Upper lobe of right lung (tissue), 1 donor: ENCODE results near the gene KIAA2012. TPM values are rescaled to one million over a fixed set of nuclear protein-coding genes. Genes with fewer than 3 reads are reported as not detected.

Experiments used
- ATAC-seq: fragments of 200-7000 bp; cut with Tn5 transposase; one replicate; pipeline ENCODE4 v1.9.1; 2020; ENCODE audit warnings: mild to moderate bottlenecking, moderate library complexity
- DNase-seq: peaks from one replicate; pipeline ENCODE4 v3.0.0-alpha.2; 2020
- H3K27ac ChIP-seq: fragments of 200-600 bp; one replicate; pipeline ENCODE4 v1.8.0; 2022
- H3K27me3 ChIP-seq: fragments of 200-600 bp; one replicate; pipeline ENCODE4 v1.8.0; 2022; ENCODE audit warnings: mild to moderate bottlenecking
- H3K36me3 ChIP-seq: fragments of 200-600 bp; one replicate; pipeline ENCODE4 v1.8.0; 2022
- H3K4me1 ChIP-seq: fragments of 200-600 bp; one replicate; pipeline ENCODE4 v1.8.0; 2022
- H3K4me3 ChIP-seq: fragments of 200-600 bp; one replicate; pipeline ENCODE4 v1.8.0; 2022; ENCODE audit warnings: mild to moderate bottlenecking
- H3K9me3 ChIP-seq: fragments of 200-600 bp; one replicate; pipeline ENCODE4 v1.8.0; 2022
- intact Hi-C: fragments of 100-400 bp; cut with DNase I; formaldehyde crosslinking; loops from one replicate; pipeline ENCODE4 v1.11.0; 2022
- total RNA-seq: library from RNA; stranded (reverse); fragmentation: NEBNext Ultra II Directional; extraction: Animal tissue kit (Norgen Biotek cat#: 25700); gene quantifications from one replicate; pipeline ENCODE4 v1.2.1, GENCODE V29; 2021
- TF ChIP-seq, protein P1 (sequence below): fragments of 200-600 bp; IDR thresholded peaks from one replicate; pipeline ENCODE4 v1.8.0; 2022; ENCODE audit warnings: antibody characterized with exemption
- donor health status: DM: no; HTN: yes; CAD: no; lungs with severe emphysema.

KIAA2012 gene
- total RNA-seq, 1 donor from 2014 or later: not detected

DNA sequence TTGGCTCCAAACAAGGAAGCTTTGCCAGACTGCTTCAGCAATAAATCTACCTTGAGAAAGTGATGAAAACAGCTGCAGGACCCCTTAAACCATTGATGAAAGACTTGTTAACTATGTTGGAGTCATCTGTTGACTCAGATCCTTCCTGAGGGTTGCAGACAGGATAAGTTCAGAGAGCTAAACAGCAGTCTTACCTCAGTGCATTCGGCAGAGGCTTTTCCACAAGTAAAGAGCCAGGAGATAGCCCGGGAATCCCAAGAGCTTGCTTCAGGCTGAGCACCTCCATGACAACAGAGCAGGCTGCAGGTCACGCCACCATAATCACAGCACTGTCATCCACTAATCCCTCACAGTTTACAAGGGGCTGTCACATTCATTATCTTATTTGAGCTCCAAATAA, 23.7 kb downstream of the KIAA2012 start:
- Histone ChIP-seq H3K4me1 (no peaks in the 10 kb centered on the region), H3K9me3 (no peaks in the 10 kb centered on the region), H3K4me3 (no peak overlapping the region), H3K27ac (no peak overlapping the region), H3K27me3 (no peaks in the 10 kb centered on the region), H3K36me3 (no peaks in the 10 kb centered on the region)
- DNase-seq: no peak
- ATAC-seq: no peak
- intact Hi-C loops: no loop called here
- TF ChIP-seq, protein P1, sequence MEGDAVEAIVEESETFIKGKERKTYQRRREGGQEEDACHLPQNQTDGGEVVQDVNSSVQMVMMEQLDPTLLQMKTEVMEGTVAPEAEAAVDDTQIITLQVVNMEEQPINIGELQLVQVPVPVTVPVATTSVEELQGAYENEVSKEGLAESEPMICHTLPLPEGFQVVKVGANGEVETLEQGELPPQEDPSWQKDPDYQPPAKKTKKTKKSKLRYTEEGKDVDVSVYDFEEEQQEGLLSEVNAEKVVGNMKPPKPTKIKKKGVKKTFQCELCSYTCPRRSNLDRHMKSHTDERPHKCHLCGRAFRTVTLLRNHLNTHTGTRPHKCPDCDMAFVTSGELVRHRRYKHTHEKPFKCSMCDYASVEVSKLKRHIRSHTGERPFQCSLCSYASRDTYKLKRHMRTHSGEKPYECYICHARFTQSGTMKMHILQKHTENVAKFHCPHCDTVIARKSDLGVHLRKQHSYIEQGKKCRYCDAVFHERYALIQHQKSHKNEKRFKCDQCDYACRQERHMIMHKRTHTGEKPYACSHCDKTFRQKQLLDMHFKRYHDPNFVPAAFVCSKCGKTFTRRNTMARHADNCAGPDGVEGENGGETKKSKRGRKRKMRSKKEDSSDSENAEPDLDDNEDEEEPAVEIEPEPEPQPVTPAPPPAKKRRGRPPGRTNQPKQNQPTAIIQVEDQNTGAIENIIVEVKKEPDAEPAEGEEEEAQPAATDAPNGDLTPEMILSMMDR: no peak

DNA sequence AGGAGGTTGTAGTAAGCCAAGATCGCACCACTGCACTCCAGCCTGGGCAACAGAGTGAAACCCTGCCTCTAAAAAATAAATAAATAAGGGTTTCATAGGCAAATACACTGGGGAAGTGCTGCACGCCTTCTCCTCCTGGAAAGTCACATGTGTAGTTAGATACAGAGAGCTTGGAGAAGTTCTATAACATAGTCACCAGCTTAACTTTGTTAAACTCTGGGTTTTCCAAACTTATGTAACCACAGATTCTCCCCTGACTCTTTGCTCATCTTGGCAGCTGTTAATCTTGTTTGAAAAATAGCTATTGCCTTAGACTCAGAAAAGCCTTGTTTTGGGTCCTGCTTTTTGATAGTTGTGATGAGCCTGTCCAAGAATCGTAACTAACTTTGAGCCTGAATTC, 25.2 kb downstream of the KIAA2012 start:
- no peaks in the 10 kb centered on the region for H3K9me3 ChIP-seq
- DNase-seq: no peak
- intact Hi-C loops: no loop called here
- TF ChIP-seq, protein P1: no peak
- H3K27me3 ChIP-seq: no peaks in the 10 kb centered on the region
- H3K4me1 ChIP-seq: no peaks in the 10 kb centered on the region
- H3K4me3 ChIP-seq: no peak overlapping the region
- no peak overlapping the region for H3K27ac ChIP-seq
- H3K36me3 ChIP-seq: no peaks in the 10 kb centered on the region
- ATAC-seq: no peak

DNA sequence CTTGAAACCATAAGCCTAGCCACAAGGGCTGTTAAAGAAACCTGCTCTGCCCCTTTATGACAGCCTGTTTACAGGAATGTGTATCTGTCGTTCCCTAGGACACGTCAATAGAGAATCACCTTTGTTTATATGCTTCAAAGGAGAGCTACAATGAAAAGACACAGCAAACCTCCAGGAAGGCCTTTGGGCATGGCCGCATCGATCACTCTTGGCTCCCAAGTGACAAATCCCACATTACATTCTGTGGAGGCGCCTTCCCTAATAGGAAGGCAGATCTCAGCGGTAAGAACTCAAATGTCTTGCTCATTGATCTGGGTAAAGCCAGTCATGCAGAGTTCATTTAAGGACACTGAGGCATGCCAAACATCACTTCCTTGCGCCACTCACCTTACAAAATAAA, 26.5 kb downstream of the KIAA2012 start:
- H3K4me1 ChIP-seq: no peaks in the 10 kb centered on the region
- H3K27ac ChIP-seq: no peak overlapping the region
- DNase-seq (no peak), ATAC-seq (no peak)
- intact Hi-C loops: no loop called here
- H3K36me3 ChIP-seq: no peaks in the 10 kb centered on the region
- TF ChIP-seq, protein P1: no peak
- no peaks in the 10 kb centered on the region for H3K27me3 ChIP-seq
- no peak overlapping the region for H3K4me3 ChIP-seq
- H3K9me3 ChIP-seq: no peaks in the 10 kb centered on the region

DNA sequence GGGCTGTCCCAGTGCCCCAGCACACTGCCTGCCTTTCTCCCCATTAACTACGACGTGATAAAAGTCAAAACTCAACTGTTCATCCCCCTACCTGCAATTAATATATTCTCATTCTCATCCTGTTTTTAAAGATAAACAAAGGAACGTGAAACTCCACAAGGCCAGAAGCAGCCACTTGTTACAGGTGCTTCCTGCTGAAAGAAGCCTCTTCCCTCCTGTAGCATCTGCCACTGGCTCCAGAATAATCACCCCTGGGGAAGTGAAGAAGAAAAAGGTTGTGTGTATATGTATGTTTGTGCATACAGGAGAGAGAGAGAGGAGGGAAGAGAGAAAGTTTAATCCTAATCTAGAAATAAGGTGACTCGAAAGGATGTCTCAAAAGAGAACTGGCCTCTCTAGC, 27.1 kb downstream of the KIAA2012 start:
- intact Hi-C loops: no loop called here
- Histone ChIP-seq H3K27ac (no peak overlapping the region), H3K4me1 (no peaks in the 10 kb centered on the region), H3K9me3 (no peaks in the 10 kb centered on the region), H3K36me3 (no peaks in the 10 kb centered on the region), H3K4me3 (no peak overlapping the region), H3K27me3 (no peaks in the 10 kb centered on the region)
- ATAC-seq (no peak), DNase-seq (no peak)
- TF ChIP-seq, protein P1: no peak

DNA sequence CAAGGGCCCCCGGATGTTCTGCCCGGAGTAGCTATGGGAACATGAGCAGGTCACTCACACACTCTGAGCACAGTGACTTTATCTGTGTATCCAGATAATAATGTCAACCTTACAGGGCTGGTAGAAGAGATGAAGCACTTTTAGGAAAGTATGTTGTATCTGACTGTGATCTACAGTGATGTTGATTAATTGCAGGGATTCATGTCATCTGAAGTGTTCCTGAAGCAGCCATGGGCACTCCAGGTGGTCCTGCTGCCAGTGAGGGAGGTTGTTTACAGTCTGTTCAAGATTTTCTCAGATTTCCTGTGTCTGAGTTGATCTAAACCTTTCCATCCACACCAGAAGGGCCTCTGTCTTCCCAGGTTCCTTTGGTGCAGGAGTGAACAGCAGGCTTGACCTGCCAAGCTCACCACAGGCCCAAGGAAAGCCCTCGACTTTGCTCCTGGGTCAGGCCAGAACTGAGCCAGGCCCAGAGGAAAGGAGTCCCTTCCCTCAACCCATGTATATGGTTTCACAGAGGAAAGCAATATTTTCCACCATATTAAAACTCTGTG, 28.0 kb downstream of the KIAA2012 start:
- Histone ChIP-seq H3K36me3 (no peaks in the 10 kb centered on the region), H3K27ac (no peak overlapping the region), H3K27me3 (no peaks in the 10 kb centered on the region), H3K9me3 (no peaks in the 10 kb centered on the region), H3K4me3 (no peak overlapping the region), H3K4me1 (no peaks in the 10 kb centered on the region)
- intact Hi-C loops: no loop called here
- TF ChIP-seq, protein P1: no peak
- no peak for DNase-seq
- ATAC-seq: no peak

DNA sequence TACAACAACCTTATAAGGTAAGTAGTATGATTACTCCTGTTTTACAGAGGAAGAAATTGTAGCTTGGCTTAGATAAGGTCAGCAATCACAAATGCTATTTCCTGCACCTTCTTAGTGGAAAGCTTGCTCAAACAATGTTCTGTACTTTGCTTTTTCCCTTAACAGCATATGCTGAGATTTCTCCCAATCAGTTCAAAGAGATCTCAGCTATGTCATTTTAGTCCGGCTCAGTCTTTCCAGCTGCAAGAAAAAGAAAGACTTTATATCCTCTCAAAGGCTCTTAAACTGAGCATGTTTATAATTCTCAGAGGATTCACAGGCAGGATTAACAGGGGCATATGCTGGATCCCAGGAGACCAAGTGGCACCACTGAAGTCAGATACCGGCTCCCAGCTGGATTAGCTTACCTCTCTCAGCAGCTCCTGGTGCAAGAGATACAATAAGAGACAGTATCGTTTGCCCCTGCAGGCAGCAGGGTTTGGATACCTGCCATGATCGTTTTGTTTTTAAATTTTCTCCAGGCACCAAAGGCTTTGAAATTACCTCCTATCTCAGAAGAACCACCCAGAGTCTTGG, 29.5 kb downstream of the KIAA2012 start:
- H3K36me3 ChIP-seq: no peaks in the 10 kb centered on the region
- DNase-seq (no peak), ATAC-seq (no peak)
- H3K27ac ChIP-seq: no peak overlapping the region
- H3K27me3 ChIP-seq: no peaks in the 10 kb centered on the region
- intact Hi-C loops: no loop called here
- H3K4me1 ChIP-seq: no peaks in the 10 kb centered on the region
- TF ChIP-seq, protein P1: no peak
- no peak overlapping the region for H3K4me3 ChIP-seq
- H3K9me3 ChIP-seq: no peaks in the 10 kb centered on the region
